MM.1S (cell line): Measurements from ENCODE around the gene IGFBP2.

Experiments
- EZH2 ChIP-seq: fragments of 300-600 bp; sonication (generic); optimal IDR thresholded peaks from 2 replicates; pipeline ENCODE3; 2017; ENCODE audit warnings: low read depth, mild to moderate bottlenecking, antibody characterized with exemption, low read length, mixed read lengths
- EZH2phosphoT487 ChIP-seq: fragments of 300-600 bp; sonication (generic); IDR thresholded peaks from 2 replicates; pipeline ENCODE4 v1.6.1; 2018; ENCODE audit warnings: antibody characterized with exemption, low read length

GRCh38 chr2:216657980-216658379 lies 24.8 kb downstream of the IGFBP2 start:
- TF ChIP-seq EZH2 (no peak), EZH2phosphoT487 (no peak)
